Endodermal cell (in vitro differentiated cells): ENCODE data around the gene COPB1. TPM values are rescaled to one million over a fixed set of nuclear protein-coding genes. Genes with fewer than 3 reads are reported as not detected.

Source experiments
- DNase-seq: peaks from one replicate; pipeline ENCODE4 v3.0.0-alpha.2; 2017
- H3K27ac ChIP-seq: 2 replicates; pipeline ENCODE4 v1.5.1; 2013; ENCODE audit warnings: mild to moderate bottlenecking, low read depth, low read length, moderate library complexity
- H3K27me3 ChIP-seq: 2 replicates; pipeline ENCODE4 v1.6.1; 2013; ENCODE audit warnings: mild to moderate bottlenecking, low read length, moderate library complexity; ENCODE audit not compliant: insufficient read depth, control insufficient read depth, poor library complexity, severe bottlenecking
- H3K36me3 ChIP-seq: 2 replicates; pipeline ENCODE4 v1.7.0; 2013; ENCODE audit warnings: mild to moderate bottlenecking, low read length, moderate library complexity; ENCODE audit not compliant: control insufficient read depth, insufficient read depth
- H3K4me1 ChIP-seq: one replicate; pipeline ENCODE4 v1.7.0; 2013; ENCODE audit warnings: low read length; ENCODE audit not compliant: control insufficient read depth, insufficient read depth
- H3K4me3 ChIP-seq: 2 replicates; pipeline ENCODE4 v1.5.1; 2013; ENCODE audit warnings: mild to moderate bottlenecking, low read length, moderate library complexity
- H3K9ac ChIP-seq: 2 replicates; pipeline ENCODE4 v1.6.1; 2013; ENCODE audit warnings: mild to moderate bottlenecking, low read length, moderate library complexity; ENCODE audit not compliant: poor library complexity, severe bottlenecking; ENCODE audit errors: extremely low read depth
- H3K9me3 ChIP-seq: 2 replicates; pipeline ENCODE4 v1.6.1; 2013; ENCODE audit warnings: mild to moderate bottlenecking, low read length, moderate library complexity; ENCODE audit not compliant: control insufficient read depth
- H3K27ac Mint-ChIP-seq: 2 replicates; pipeline ENCODE4 v1.8.0; 2020; ENCODE audit warnings: mixed read lengths
- H3K27me3 Mint-ChIP-seq: 2 replicates; pipeline ENCODE4 v1.8.0; 2021; ENCODE audit warnings: mild to moderate bottlenecking, mixed read lengths; ENCODE audit not compliant: insufficient read depth
- H3K36me3 Mint-ChIP-seq: 2 replicates; pipeline ENCODE4 v1.8.0; 2020; ENCODE audit warnings: low read depth, mixed read lengths
- H3K4me1 Mint-ChIP-seq: 2 replicates; pipeline ENCODE4 v1.8.0; 2020; ENCODE audit warnings: mixed read lengths
- H3K4me3 Mint-ChIP-seq: 2 replicates; pipeline ENCODE4 v1.8.0; 2020; ENCODE audit warnings: mild to moderate bottlenecking, moderate library complexity, mixed read lengths
- H3K9me3 Mint-ChIP-seq: 2 replicates; pipeline ENCODE4 v1.8.0; 2020; ENCODE audit warnings: mild to moderate bottlenecking, mixed read lengths
- CTCF ChIP-seq: fragments of 200-600 bp; sonication (generic); conservative IDR thresholded peaks from 2 replicates; pipeline ENCODE4 v1.5.0; 2021; ENCODE audit warnings: antibody characterized with exemption, mild to moderate bottlenecking
- WGBS, 2 experiments: methylation state at CpG; one replicate each; pipeline versions ENCODE4 v1.1.5 to v1.1.7; 2013; ENCODE audit warnings: missing lambda C conversion rate in 2 of 2, mixed read lengths in 1 of 2; ENCODE audit not compliant: insufficient coverage in 1 of 2, insufficient read length in 1 of 2; 5-methylcytosine and 5-hydroxymethylcytosine counted together
- total RNA-seq, 2 donors: library from RNA; stranded (reverse); fragmentation: NEBNext Ultra II Directional in 1 of 2; extraction: Animal tissue kit (Norgen Biotek cat#: 25700) in 1 of 2; gene quantifications; 2 replicates in 1 of 2; 3 replicates in 1 of 2; pipeline ENCODE4 v1.2.1, GENCODE V29; 2021

The COPB1 gene
- total RNA-seq, 2 donors from 2014 or later, result 91.3 to 116 TPM

DNA sequence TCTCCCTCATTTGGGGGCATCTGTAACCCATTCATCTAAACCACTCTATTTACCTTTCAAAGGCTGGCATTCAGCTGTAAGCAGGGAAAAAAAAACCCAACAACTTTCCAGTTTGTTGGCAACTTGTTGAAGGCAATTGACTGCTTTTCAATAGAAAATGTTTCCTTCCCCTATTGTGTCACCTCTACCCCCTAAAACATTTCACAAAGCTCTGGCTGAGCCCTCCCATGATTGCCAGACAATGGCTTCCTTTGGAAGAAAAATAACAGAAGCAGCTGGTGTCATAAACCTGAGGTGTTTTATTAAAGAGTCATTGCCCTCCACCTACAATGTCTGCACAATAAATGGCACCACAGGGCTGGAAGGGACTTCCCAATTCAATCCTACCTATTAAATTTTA lies 42.7 kb upstream of the COPB1 start:
- H3K27ac Mint-ChIP-seq, result no peak overlapping the region
- peaks cover 4% of the 10 kb centered on the region for H3K27me3 Mint-ChIP-seq
- H3K4me3 Mint-ChIP-seq, result no peak overlapping the region
- Histone ChIP-seq H3K4me1 (no peaks in the 10 kb centered on the region), H3K9me3 (no peaks in the 10 kb centered on the region), H3K4me3 (no peak overlapping the region), H3K27ac (no peak overlapping the region), H3K9ac (no peak overlapping the region), H3K36me3 (no peaks in the 10 kb centered on the region), H3K27me3 (no peaks in the 10 kb centered on the region)
- H3K4me1 Mint-ChIP-seq, result peaks cover 9% of the 10 kb centered on the region
- no peak for TF ChIP-seq CTCF
- no peaks in the 10 kb centered on the region for H3K36me3 Mint-ChIP-seq
- no peak for DNase-seq
- no peaks in the 10 kb centered on the region for H3K9me3 Mint-ChIP-seq

DNA sequence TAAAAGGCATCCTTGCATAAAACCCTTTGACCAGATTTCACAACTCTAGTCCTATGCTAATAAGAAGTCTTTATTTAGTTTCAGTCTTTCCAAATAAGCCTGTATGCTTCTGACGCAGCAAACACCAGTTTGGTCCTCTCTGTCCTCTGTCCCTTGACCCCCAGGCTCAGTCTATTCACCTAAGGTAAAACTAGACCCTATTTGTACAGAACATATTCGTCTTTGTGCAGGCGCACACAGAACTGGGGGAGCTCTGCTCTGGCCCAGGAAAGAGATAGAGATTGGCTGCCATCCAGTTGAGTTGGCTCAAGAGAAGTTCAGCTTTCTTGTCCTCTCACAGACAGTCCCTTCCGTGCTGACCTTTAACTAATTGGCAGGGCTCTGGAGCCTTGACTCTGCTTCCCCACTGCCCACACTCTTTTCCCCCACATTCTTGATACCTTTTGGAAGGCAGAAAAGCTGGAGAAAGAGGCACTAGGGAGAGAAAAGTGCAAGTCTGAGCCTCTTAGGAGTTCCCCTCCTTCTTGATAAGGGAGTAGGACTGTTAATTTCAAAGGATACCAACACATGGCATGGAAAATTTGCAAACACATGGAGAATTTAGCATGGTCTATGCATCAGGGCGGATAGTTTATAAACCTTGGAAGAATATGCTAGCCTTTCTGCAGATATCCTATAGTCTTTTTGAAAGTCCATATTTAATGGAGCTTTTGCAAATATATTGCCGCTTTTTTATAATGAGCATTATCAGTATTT lies 41.8 kb upstream of the COPB1 start:
- no peak overlapping the region for H3K4me3 Mint-ChIP-seq
- no peak for TF ChIP-seq CTCF
- no peak overlapping the region for H3K9ac ChIP-seq
- no peaks in the 10 kb centered on the region for H3K4me1 ChIP-seq
- peaks cover 9% of the 10 kb centered on the region for H3K4me1 Mint-ChIP-seq
- peaks cover 4% of the 10 kb centered on the region for H3K27me3 Mint-ChIP-seq
- no peak overlapping the region for H3K27ac Mint-ChIP-seq
- WGBS, 2 experiments, result 82 to 100% methylated on average over 2 to 6 of the region's 6 CpGs
- no peak overlapping the region for H3K4me3 ChIP-seq
- DNase-seq, result no peak
- H3K9me3 Mint-ChIP-seq, result no peaks in the 10 kb centered on the region
- H3K27ac ChIP-seq, result no peak overlapping the region
- no peaks in the 10 kb centered on the region for H3K36me3 Mint-ChIP-seq
- no peaks in the 10 kb centered on the region for H3K9me3 ChIP-seq
- H3K27me3 ChIP-seq, result no peaks in the 10 kb centered on the region
- no peaks in the 10 kb centered on the region for H3K36me3 ChIP-seq

GRCh38 chr11:14539982-14540421 lies 40.4 kb upstream of the COPB1 start:
- TF ChIP-seq CTCF, result no peak
- no peaks in the 10 kb centered on the region for H3K36me3 ChIP-seq
- Mint-ChIP-seq H3K36me3 (no peaks in the 10 kb centered on the region), H3K9me3 (no peaks in the 10 kb centered on the region), H3K4me3 (no peak overlapping the region), H3K4me1 (peaks cover 9% of the 10 kb centered on the region), H3K27ac (no peak overlapping the region), H3K27me3 (peaks cover 4% of the 10 kb centered on the region)
- H3K4me3 ChIP-seq, result no peak overlapping the region
- H3K4me1 ChIP-seq, result no peaks in the 10 kb centered on the region
- WGBS, 2 experiments, result 81 to 91% methylated on average over 4 of the region's 4 CpGs
- DNase-seq, result no peak
- H3K9me3 ChIP-seq, result no peaks in the 10 kb centered on the region
- H3K9ac ChIP-seq, result no peak overlapping the region
- no peak overlapping the region for H3K27ac ChIP-seq
- H3K27me3 ChIP-seq, result no peaks in the 10 kb centered on the region
